GM23338 (cell line): ENCODE data around the gene TMEM38A. TPM values are rescaled to one million over a fixed set of nuclear protein-coding genes. Genes with fewer than 3 reads are reported as not detected.

ENCODE experiments used
- ATAC-seq: fragments of 200-7000 bp; cut with Tn5 transposase; 3 replicates; pipeline ENCODE4 v1.9.1; 2020
- DNase-seq: peaks from one replicate; pipeline ENCODE4 v3.0.0-alpha.2; 2015; ENCODE audit warnings: low spot score
- H2AFZ ChIP-seq: fragments of 200-600 bp; sonication (generic); 2 replicates; pipeline ENCODE4 v1.8.0; 2016; ENCODE audit warnings: antibody characterized with exemption, mild to moderate bottlenecking, moderate library complexity
- H3F3A ChIP-seq: fragments of 200-600 bp; sonication (generic); replicated peaks from 2 replicates; pipeline ENCODE4 v1.8.0; 2017; ENCODE audit warnings: antibody characterized with exemption, mixed run types, low read depth
- H3K27ac ChIP-seq: fragments of 200-600 bp; sonication (generic); 2 replicates; pipeline ENCODE4 v1.6.1; 2016; ENCODE audit warnings: low read depth
- H3K27me3 ChIP-seq: fragments of 200-600 bp; sonication (generic); 2 replicates; pipeline ENCODE4 v1.8.0; 2016; ENCODE audit warnings: mild to moderate bottlenecking, mixed run types, moderate library complexity; ENCODE audit not compliant: insufficient read depth
- H3K36me3 ChIP-seq: fragments of 200-600 bp; sonication (generic); 2 replicates; pipeline ENCODE4 v1.8.0; 2016; ENCODE audit warnings: mild to moderate bottlenecking; ENCODE audit not compliant: insufficient read depth
- H3K4me1 ChIP-seq: fragments of 200-600 bp; sonication (generic); 2 replicates; pipeline ENCODE4 v1.8.0; 2016; ENCODE audit warnings: mild to moderate bottlenecking, moderate library complexity; ENCODE audit not compliant: insufficient read depth
- H3K4me2 ChIP-seq: fragments of 200-600 bp; sonication (generic); 2 replicates; pipeline ENCODE4 v1.7.1; 2017; ENCODE audit warnings: mixed run types
- H3K4me3 ChIP-seq: fragments of 200-600 bp; sonication (generic); 2 replicates; pipeline ENCODE4 v1.6.1; 2016; ENCODE audit warnings: mixed run types
- H3K79me2 ChIP-seq: fragments of 200-600 bp; sonication (generic); replicated peaks from 2 replicates; pipeline ENCODE4 v1.8.0; 2017; ENCODE audit warnings: mild to moderate bottlenecking; ENCODE audit not compliant: insufficient read depth
- H3K9me2 ChIP-seq: fragments of 200-600 bp; sonication (generic); 2 replicates; pipeline ENCODE4 v1.8.0; 2017; ENCODE audit not compliant: insufficient read depth
- H4K20me1 ChIP-seq: fragments of 200-600 bp; sonication (generic); replicated peaks from 2 replicates; pipeline ENCODE4 v1.8.0; 2017; ENCODE audit warnings: mild to moderate bottlenecking; ENCODE audit not compliant: insufficient read depth
- H3K27ac Mint-ChIP-seq: 2 replicates; pipeline ENCODE4 v1.8.0; 2020; ENCODE audit warnings: inconsistent platforms, mild to moderate bottlenecking, moderate library complexity, mixed read lengths
- H3K27me3 Mint-ChIP-seq: 3 replicates; pipeline ENCODE4 v1.8.0; 2022; ENCODE audit warnings: low read depth, mild to moderate bottlenecking, moderate library complexity, mixed read lengths, inconsistent platforms; ENCODE audit not compliant: insufficient read depth, poor library complexity
- H3K36me3 Mint-ChIP-seq: 3 replicates; pipeline ENCODE4 v1.8.0; 2021; ENCODE audit warnings: low read depth, mild to moderate bottlenecking, inconsistent platforms, moderate library complexity, mixed read lengths
- H3K4me1 Mint-ChIP-seq: 3 replicates; pipeline ENCODE4 v1.8.0; 2020; ENCODE audit warnings: mild to moderate bottlenecking, inconsistent platforms, mixed read lengths
- H3K4me3 Mint-ChIP-seq: 3 replicates; pipeline ENCODE4 v1.8.0; 2021; ENCODE audit warnings: moderate library complexity, mild to moderate bottlenecking, inconsistent platforms, mixed read lengths
- H3K9me3 Mint-ChIP-seq: 3 replicates; pipeline ENCODE4 v1.8.0; 2020; ENCODE audit warnings: moderate library complexity, mild to moderate bottlenecking, inconsistent platforms, mixed read lengths
- CREB1 ChIP-seq: fragments of 250-450 bp; sonication (Bioruptor Pico); IDR thresholded peaks from 2 replicates; pipeline ENCODE4 v1.5.0; 2020; ENCODE audit warnings: low read depth, mild to moderate bottlenecking, moderate library complexity
- EZH2 ChIP-seq: fragments of 200-600 bp; sonication (generic); IDR thresholded peaks from one replicate; pipeline ENCODE4 v1.8.0; 2017; ENCODE audit warnings: antibody characterized with exemption, mild to moderate bottlenecking, low read depth; ENCODE audit not compliant: unreplicated experiment
- EZH2phosphoT487 ChIP-seq: fragments of 200-600 bp; sonication (generic); IDR thresholded peaks from one replicate; pipeline ENCODE4 v1.8.1; 2018; ENCODE audit warnings: antibody characterized with exemption; ENCODE audit not compliant: unreplicated experiment
- JUNB ChIP-seq: IDR thresholded peaks from one replicate; pipeline ENCODE4 v1.6.1; 2016; ENCODE audit warnings: antibody characterized with exemption; ENCODE audit not compliant: unreplicated experiment
- NANOG ChIP-seq: IDR thresholded peaks from 2 replicates; pipeline ENCODE4 v1.6.1; 2016; ENCODE audit warnings: antibody characterized with exemption, borderline replicate concordance
- POLR2AphosphoS5 ChIP-seq: IDR thresholded peaks from 2 replicates; pipeline ENCODE4 v1.6.1; 2016; ENCODE audit warnings: antibody characterized with exemption, low read depth
- STAT1 ChIP-seq: IDR thresholded peaks from one replicate; pipeline ENCODE4 v1.6.1; 2016; ENCODE audit warnings: antibody characterized with exemption; ENCODE audit not compliant: unreplicated experiment
- ZNF114 ChIP-seq: fragments of 250-450 bp; sonication (Bioruptor Pico); IDR thresholded peaks from 2 replicates; pipeline ENCODE4 v1.5.0; 2020; ENCODE audit warnings: mild to moderate bottlenecking, moderate library complexity
- ZNF331 ChIP-seq: fragments of 250-450 bp; sonication (Bioruptor Pico); IDR thresholded peaks from 2 replicates; pipeline ENCODE4 v1.5.0; 2020; ENCODE audit warnings: low read depth, mild to moderate bottlenecking, moderate library complexity
- polyA plus RNA-seq: library from polyadenylated mRNA; unstranded; fragments of >200 nt; fragmentation: Nextera tagmentation; extraction: Ambion mirVana; gene quantifications from 2 replicates; pipeline ENCODE4 v1.2.1, GENCODE V29; 2016
- total RNA-seq: library from RNA; depleted of rRNA; stranded (reverse); fragments of >200 nt; shearing (Covaris generic); gene quantifications from 2 replicates; pipeline ENCODE4 v1.2.3, GENCODE V29; 2014
- TF ChIP-seq, protein P1 (sequence below), 2 experiments: fragments of 200-600 bp in 1 of 2; sonication (generic) in 1 of 2; conservative IDR thresholded peaks; 2 replicates each; pipeline versions ENCODE4 v1.5.1 to v1.6.1; 2016 to 2017; ENCODE audit warnings: antibody characterized with exemption in 2 of 2, low read depth in 2 of 2, mild to moderate bottlenecking in 2 of 2, moderate library complexity in 1 of 2
- TF ChIP-seq, protein P2 (sequence below): IDR thresholded peaks from one replicate; pipeline ENCODE4 v1.6.1; 2018; ENCODE audit warnings: antibody characterized with exemption; ENCODE audit not compliant: unreplicated experiment
- TF ChIP-seq, protein P3 (sequence below): IDR thresholded peaks from 2 replicates; pipeline ENCODE4 v1.6.1; 2016; ENCODE audit warnings: antibody characterized with exemption
- TF ChIP-seq, protein P4 (sequence below): fragments of 250-450 bp; sonication (Bioruptor Pico); IDR thresholded peaks from 2 replicates; pipeline ENCODE4 v1.5.0; 2020; ENCODE audit warnings: mild to moderate bottlenecking, moderate library complexity

The TMEM38A gene
- total and polyA plus RNA-seq, 2 experiments from 2014 or later = 5.9 to 14.1 TPM

DNA sequence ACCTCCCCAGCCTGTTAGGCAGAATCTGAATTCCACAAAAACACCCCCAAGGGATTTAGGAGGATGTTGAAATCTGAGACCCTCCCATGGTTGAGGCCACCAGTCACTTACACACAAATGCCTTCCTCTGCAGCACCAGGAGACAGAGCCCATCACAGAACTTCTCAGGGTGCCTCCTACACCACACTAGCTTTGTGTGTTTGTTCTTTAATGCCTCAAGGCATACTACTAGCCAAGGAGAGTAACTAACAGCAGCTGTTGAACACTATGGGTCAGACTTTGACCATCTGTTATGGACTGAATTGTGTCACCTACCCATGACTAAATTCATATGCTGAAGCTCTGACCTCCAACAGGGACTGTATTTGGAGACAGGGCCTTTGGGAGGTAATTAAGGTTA is 23.4 kb upstream of the TMEM38A start:
- Histone ChIP-seq H3K36me3 (no peaks in the 10 kb centered on the region; the same call in 1 of the 2 replicates), H3K9me2 (no peaks in the 10 kb centered on the region)
- no peak overlapping the region for H3K4me3 Mint-ChIP-seq

More for the DNA sequence above, 23.4 kb upstream of the TMEM38A start:
- H3K79me2 ChIP-seq = peaks cover 82% of the 10 kb centered on the region
- no peak overlapping the region for H2AFZ ChIP-seq
- H4K20me1 ChIP-seq = peaks cover 23% of the 10 kb centered on the region
- Mint-ChIP-seq H3K27ac (no peak overlapping the region), H3K36me3 (peaks cover 51% of the 10 kb centered on the region), H3K9me3 (no peaks in the 10 kb centered on the region), H3K4me1 (no peaks in the 10 kb centered on the region), H3K27me3 (peaks cover 3% of the 10 kb centered on the region)
- H3K27ac ChIP-seq = no peak overlapping the region
- no peak overlapping the region for H3K4me3 ChIP-seq
- H3K4me2 ChIP-seq = no peak overlapping the region
- DNase-seq = no peak
- TF ChIP-seq, protein P1, sequence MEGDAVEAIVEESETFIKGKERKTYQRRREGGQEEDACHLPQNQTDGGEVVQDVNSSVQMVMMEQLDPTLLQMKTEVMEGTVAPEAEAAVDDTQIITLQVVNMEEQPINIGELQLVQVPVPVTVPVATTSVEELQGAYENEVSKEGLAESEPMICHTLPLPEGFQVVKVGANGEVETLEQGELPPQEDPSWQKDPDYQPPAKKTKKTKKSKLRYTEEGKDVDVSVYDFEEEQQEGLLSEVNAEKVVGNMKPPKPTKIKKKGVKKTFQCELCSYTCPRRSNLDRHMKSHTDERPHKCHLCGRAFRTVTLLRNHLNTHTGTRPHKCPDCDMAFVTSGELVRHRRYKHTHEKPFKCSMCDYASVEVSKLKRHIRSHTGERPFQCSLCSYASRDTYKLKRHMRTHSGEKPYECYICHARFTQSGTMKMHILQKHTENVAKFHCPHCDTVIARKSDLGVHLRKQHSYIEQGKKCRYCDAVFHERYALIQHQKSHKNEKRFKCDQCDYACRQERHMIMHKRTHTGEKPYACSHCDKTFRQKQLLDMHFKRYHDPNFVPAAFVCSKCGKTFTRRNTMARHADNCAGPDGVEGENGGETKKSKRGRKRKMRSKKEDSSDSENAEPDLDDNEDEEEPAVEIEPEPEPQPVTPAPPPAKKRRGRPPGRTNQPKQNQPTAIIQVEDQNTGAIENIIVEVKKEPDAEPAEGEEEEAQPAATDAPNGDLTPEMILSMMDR (conservative IDR thresholded peaks at IDR 0.05; ENCODE audit: low read depth in 2 of 2) = no peak
- no peak for TF ChIP-seq NANOG
- no peak for TF ChIP-seq EZH2phosphoT487
- no peak for TF ChIP-seq ZNF331 (CRISPR knock-in tag)
- TF ChIP-seq JUNB = no peak
- TF ChIP-seq ZNF114 (CRISPR knock-in tag) = no peak
- TF ChIP-seq, protein P2, sequence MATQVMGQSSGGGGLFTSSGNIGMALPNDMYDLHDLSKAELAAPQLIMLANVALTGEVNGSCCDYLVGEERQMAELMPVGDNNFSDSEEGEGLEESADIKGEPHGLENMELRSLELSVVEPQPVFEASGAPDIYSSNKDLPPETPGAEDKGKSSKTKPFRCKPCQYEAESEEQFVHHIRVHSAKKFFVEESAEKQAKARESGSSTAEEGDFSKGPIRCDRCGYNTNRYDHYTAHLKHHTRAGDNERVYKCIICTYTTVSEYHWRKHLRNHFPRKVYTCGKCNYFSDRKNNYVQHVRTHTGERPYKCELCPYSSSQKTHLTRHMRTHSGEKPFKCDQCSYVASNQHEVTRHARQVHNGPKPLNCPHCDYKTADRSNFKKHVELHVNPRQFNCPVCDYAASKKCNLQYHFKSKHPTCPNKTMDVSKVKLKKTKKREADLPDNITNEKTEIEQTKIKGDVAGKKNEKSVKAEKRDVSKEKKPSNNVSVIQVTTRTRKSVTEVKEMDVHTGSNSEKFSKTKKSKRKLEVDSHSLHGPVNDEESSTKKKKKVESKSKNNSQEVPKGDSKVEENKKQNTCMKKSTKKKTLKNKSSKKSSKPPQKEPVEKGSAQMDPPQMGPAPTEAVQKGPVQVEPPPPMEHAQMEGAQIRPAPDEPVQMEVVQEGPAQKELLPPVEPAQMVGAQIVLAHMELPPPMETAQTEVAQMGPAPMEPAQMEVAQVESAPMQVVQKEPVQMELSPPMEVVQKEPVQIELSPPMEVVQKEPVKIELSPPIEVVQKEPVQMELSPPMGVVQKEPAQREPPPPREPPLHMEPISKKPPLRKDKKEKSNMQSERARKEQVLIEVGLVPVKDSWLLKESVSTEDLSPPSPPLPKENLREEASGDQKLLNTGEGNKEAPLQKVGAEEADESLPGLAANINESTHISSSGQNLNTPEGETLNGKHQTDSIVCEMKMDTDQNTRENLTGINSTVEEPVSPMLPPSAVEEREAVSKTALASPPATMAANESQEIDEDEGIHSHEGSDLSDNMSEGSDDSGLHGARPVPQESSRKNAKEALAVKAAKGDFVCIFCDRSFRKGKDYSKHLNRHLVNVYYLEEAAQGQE = no peak
- no peak for TF ChIP-seq POLR2AphosphoS5
- no peak for TF ChIP-seq STAT1
- TF ChIP-seq CREB1 (CRISPR knock-in tag) = no peak
- TF ChIP-seq, protein P3, sequence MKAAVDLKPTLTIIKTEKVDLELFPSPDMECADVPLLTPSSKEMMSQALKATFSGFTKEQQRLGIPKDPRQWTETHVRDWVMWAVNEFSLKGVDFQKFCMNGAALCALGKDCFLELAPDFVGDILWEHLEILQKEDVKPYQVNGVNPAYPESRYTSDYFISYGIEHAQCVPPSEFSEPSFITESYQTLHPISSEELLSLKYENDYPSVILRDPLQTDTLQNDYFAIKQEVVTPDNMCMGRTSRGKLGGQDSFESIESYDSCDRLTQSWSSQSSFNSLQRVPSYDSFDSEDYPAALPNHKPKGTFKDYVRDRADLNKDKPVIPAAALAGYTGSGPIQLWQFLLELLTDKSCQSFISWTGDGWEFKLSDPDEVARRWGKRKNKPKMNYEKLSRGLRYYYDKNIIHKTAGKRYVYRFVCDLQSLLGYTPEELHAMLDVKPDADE = no peak
- no peak for TF ChIP-seq EZH2
- TF ChIP-seq, protein P4, sequence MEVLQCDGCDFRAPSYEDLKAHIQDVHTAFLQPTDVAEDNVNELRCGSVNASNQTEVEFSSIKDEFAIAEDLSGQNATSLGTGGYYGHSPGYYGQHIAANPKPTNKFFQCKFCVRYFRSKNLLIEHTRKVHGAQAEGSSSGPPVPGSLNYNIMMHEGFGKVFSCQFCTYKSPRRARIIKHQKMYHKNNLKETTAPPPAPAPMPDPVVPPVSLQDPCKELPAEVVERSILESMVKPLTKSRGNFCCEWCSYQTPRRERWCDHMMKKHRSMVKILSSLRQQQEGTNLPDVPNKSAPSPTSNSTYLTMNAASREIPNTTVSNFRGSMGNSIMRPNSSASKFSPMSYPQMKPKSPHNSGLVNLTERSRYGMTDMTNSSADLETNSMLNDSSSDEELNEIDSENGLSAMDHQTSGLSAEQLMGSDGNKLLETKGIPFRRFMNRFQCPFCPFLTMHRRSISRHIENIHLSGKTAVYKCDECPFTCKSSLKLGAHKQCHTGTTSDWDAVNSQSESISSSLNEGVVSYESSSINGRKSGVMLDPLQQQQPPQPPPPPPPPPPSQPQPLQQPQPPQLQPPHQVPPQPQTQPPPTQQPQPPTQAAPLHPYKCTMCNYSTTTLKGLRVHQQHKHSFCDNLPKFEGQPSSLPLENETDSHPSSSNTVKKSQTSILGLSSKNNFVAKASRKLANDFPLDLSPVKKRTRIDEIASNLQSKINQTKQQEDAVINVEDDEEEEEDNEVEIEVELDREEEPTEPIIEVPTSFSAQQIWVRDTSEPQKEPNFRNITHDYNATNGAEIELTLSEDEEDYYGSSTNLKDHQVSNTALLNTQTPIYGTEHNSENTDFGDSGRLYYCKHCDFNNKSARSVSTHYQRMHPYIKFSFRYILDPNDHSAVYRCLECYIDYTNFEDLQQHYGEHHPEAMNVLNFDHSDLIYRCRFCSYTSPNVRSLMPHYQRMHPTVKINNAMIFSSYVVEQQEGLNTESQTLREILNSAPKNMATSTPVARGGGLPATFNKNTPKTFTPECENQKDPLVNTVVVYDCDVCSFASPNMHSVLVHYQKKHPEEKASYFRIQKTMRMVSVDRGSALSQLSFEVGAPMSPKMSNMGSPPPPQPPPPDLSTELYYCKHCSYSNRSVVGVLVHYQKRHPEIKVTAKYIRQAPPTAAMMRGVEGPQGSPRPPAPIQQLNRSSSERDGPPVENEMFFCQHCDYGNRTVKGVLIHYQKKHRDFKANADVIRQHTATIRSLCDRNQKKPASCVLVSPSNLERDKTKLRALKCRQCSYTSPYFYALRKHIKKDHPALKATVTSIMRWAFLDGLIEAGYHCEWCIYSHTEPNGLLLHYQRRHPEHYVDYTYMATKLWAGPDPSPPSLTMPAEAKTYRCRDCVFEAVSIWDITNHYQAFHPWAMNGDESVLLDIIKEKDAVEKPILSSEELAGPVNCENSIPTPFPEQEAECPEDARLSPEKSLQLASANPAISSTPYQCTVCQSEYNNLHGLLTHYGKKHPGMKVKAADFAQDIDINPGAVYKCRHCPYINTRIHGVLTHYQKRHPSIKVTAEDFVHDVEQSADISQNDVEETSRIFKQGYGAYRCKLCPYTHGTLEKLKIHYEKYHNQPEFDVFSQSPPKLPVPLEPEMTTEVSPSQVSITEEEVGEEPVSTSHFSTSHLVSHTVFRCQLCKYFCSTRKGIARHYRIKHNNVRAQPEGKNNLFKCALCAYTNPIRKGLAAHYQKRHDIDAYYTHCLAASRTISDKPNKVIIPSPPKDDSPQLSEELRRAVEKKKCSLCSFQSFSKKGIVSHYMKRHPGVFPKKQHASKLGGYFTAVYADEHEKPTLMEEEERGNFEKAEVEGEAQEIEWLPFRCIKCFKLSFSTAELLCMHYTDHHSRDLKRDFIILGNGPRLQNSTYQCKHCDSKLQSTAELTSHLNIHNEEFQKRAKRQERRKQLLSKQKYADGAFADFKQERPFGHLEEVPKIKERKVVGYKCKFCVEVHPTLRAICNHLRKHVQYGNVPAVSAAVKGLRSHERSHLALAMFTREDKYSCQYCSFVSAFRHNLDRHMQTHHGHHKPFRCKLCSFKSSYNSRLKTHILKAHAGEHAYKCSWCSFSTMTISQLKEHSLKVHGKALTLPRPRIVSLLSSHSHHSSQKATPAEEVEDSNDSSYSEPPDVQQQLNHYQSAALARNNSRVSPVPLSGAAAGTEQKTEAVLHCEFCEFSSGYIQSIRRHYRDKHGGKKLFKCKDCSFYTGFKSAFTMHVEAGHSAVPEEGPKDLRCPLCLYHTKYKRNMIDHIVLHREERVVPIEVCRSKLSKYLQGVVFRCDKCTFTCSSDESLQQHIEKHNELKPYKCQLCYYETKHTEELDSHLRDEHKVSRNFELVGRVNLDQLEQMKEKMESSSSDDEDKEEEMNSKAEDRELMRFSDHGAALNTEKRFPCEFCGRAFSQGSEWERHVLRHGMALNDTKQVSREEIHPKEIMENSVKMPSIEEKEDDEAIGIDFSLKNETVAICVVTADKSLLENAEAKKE = no peak
- no peaks in the 10 kb centered on the region for H3K4me1 ChIP-seq
- no peak for ATAC-seq
- 0 out of 2 replicates have a peak, but pooled peaks cover 3% of the 10 kb centered on the region for H3F3A ChIP-seq
- no peaks in the 10 kb centered on the region for H3K27me3 ChIP-seq
